NB4 (cell line): ENCODE results near the gene CDHR2.

Experiments used
- POLR2A ChIP-seq: IDR thresholded peaks from 2 replicates; pipeline ENCODE4 v1.6.1; 2011; ENCODE audit warnings: mild to moderate bottlenecking; ENCODE audit not compliant: insufficient read length; ENCODE audit errors: extremely low read depth
- TF ChIP-seq, protein P1 (sequence below): IDR thresholded peaks from one replicate; pipeline ENCODE4 v1.5.1; 2012; ENCODE audit warnings: low read depth, low read length

DNA sequence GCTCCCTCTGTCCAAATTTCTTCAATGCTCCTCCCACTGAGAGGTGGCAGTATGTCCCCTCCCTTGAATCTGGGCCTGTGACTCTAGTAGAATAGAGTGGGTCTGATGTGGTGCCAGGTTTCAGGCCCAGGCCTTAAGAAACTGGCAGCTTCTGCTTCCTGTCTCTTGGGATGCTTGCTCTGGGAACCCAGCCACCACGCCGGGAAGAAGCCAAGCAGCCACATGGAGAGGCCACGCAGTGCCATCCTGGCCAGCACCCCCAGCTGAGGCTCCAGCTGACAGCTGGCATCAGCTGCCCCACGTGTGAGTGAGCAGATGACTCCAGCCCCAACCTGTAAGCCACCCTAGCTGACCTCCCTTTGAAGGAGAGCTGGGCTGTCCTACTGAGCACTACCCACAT is 90.8 kb downstream of the CDHR2 start:
- TF ChIP-seq, protein P1, sequence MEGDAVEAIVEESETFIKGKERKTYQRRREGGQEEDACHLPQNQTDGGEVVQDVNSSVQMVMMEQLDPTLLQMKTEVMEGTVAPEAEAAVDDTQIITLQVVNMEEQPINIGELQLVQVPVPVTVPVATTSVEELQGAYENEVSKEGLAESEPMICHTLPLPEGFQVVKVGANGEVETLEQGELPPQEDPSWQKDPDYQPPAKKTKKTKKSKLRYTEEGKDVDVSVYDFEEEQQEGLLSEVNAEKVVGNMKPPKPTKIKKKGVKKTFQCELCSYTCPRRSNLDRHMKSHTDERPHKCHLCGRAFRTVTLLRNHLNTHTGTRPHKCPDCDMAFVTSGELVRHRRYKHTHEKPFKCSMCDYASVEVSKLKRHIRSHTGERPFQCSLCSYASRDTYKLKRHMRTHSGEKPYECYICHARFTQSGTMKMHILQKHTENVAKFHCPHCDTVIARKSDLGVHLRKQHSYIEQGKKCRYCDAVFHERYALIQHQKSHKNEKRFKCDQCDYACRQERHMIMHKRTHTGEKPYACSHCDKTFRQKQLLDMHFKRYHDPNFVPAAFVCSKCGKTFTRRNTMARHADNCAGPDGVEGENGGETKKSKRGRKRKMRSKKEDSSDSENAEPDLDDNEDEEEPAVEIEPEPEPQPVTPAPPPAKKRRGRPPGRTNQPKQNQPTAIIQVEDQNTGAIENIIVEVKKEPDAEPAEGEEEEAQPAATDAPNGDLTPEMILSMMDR, result no peak
- TF ChIP-seq POLR2A, result no peak
